GM18867 (cell line): ENCODE results near the gene PLCXD3.
"Not testable (repeated sequence)": the region's sequence is repeated elsewhere in the genome, so short reads cannot be mapped to it uniquely, and the experiment has no call there.

Source experiments
- ATAC-seq: cut with Tn5 transposase; IDR thresholded peaks from one replicate; pipeline ENCODE4 v1.9.1; 2021; ENCODE audit warnings: mild to moderate bottlenecking, moderate library complexity; ENCODE audit not compliant: unreplicated experiment

Gene PLCXD3

GRCh38 chr5:41493490-41494126 is 16.8 kb downstream of the PLCXD3 start:
- ATAC-seq = not testable (repeated sequence)

- ATAC-seq = no peak
These were observed 24.9 kb downstream of the PLCXD3 start for GRCh38 chr5:41485533-41485932.

GRCh38 chr5:41482715-41483114 is 27.7 kb downstream of the PLCXD3 start:
- no peak for ATAC-seq

GRCh38 chr5:41482173-41482572 is 28.2 kb downstream of the PLCXD3 start:
- no peak for ATAC-seq

GRCh38 chr5:41471571-41472208 is 38.7 kb downstream of the PLCXD3 start:
- not testable (repeated sequence) for ATAC-seq

- no peak for ATAC-seq
These were observed 44.8 kb downstream of the PLCXD3 start for GRCh38 chr5:41465493-41466171.

- no peak for ATAC-seq
These were observed 50.8 kb downstream of the PLCXD3 start for GRCh38 chr5:41459557-41459956.

GRCh38 chr5:41457094-41457493 is 53.3 kb downstream of the PLCXD3 start:
- ATAC-seq = no peak

GRCh38 chr5:41452506-41452905 is 57.9 kb downstream of the PLCXD3 start:
- no peak for ATAC-seq

- no peak for ATAC-seq
These were observed 62.5 kb downstream of the PLCXD3 start for GRCh38 chr5:41447650-41448510.

- ATAC-seq = no peak
These were observed 64.4 kb downstream of the PLCXD3 start for GRCh38 chr5:41445937-41446563.

GRCh38 chr5:41435276-41435675 is 75.1 kb downstream of the PLCXD3 start:
- no peak for ATAC-seq

- ATAC-seq = peak; percentile 43
These were observed 76.7 kb downstream of the PLCXD3 start for GRCh38 chr5:41433552-41434181.

- no peak for ATAC-seq
These were observed 77.7 kb downstream of the PLCXD3 start for GRCh38 chr5:41432481-41433253.

GRCh38 chr5:41427505-41427904 is 82.9 kb downstream of the PLCXD3 start:
- no peak for ATAC-seq

GRCh38 chr5:41425736-41426135 is 84.7 kb downstream of the PLCXD3 start:
- no peak for ATAC-seq

GRCh38 chr5:41420492-41421067 is 89.8 kb downstream of the PLCXD3 start:
- no peak for ATAC-seq

GRCh38 chr5:41418220-41419031 is 92.0 kb downstream of the PLCXD3 start:
- ATAC-seq = no peak
